Heart left ventricle (tissue), 16 donors: ENCODE measurements around the gene TNK2. TPM values are rescaled to one million over a fixed set of nuclear protein-coding genes. Genes with fewer than 3 reads are reported as not detected.
"Not testable (repeated sequence)": the region's sequence is repeated elsewhere in the genome, so short reads cannot be mapped to it uniquely, and the experiment has no call there.

Source experiments
- ATAC-seq, 4 donors: fragments of 200-7000 bp; cut with Tn5 transposase; one replicate each; pipeline ENCODE4 v1.9.1; 2020 to 2022; ENCODE audit warnings: moderate library complexity in 4 of 4, mild to moderate bottlenecking in 3 of 4, moderate number of reproducible peaks in 1 of 4
- DNase-seq, 5 donors: peaks; one replicate each; pipeline ENCODE4 v3.0.0-alpha.2; 2020
- H3K27ac ChIP-seq, 12 donors: fragments of 200-600 bp; sonication (generic) in 4 of 12; one replicate each; pipeline versions ENCODE4 v1.5.0 to v1.8.0; 2016 to 2022; ENCODE audit warnings: mild to moderate bottlenecking in 2 of 12
- H3K27me3 ChIP-seq, 9 donors: fragments of 200-600 bp; sonication (generic) in 2 of 9; one replicate each; pipeline versions ENCODE4 v1.5.1 to v1.8.0; 2016 to 2022; ENCODE audit warnings: mild to moderate bottlenecking in 3 of 9
- H3K36me3 ChIP-seq, 9 donors: fragments of 200-600 bp; sonication (generic) in 2 of 9; one replicate each; pipeline versions ENCODE4 v1.5.0 to v1.8.0; 2018 to 2022; ENCODE audit warnings: mild to moderate bottlenecking in 2 of 9
- H3K4me1 ChIP-seq, 12 donors: fragments of 200-600 bp; sonication (generic) in 4 of 12; one replicate each; pipeline versions ENCODE4 v1.5.0 to v1.8.0; 2016 to 2022; ENCODE audit warnings: mild to moderate bottlenecking in 3 of 12
- H3K4me3 ChIP-seq, 12 donors: fragments of 200-600 bp; sonication (generic) in 4 of 12; one replicate each; pipeline versions ENCODE4 v1.5.0 to v1.8.0; 2017 to 2022; ENCODE audit warnings: mild to moderate bottlenecking in 9 of 12, moderate library complexity in 4 of 12
- H3K9me3 ChIP-seq, 12 donors: fragments of 200-600 bp; sonication (generic) in 4 of 12; one replicate each; pipeline versions ENCODE4 v1.5.0 to v1.8.0; 2016 to 2022; ENCODE audit warnings: mild to moderate bottlenecking in 1 of 12
- CTCF ChIP-seq, 12 donors: fragments of 200-600 bp; sonication (generic) in 4 of 12; IDR thresholded peaks; one replicate each; pipeline versions ENCODE4 v1.5.0 to v1.8.0; 2018 to 2022; ENCODE audit warnings: antibody characterized with exemption in 12 of 12, mild to moderate bottlenecking in 5 of 12
- POLR2A ChIP-seq, 2 donors: fragments of 450-650 bp; IDR thresholded peaks; one replicate each; pipeline ENCODE4 v1.6.1; 2017; ENCODE audit warnings: antibody characterized with exemption in 2 of 2, mild to moderate bottlenecking in 2 of 2, moderate library complexity in 2 of 2
- WGBS, 4 donors: extraction: QIAGEN DNeasy Blood & Tissue Kit in 2 of 4; methylation state at CpG; one replicate each; pipeline versions ENCODE4 v1.1.5 to v1.1.7; 2013 to 2018; 5-methylcytosine and 5-hydroxymethylcytosine counted together
- intact Hi-C, 10 donors: fragments of 100-400 bp; cut with DNase I; formaldehyde crosslinking; loops; one replicate each; pipeline versions ENCODE4 v1.11.1 to v1.14.2; 2022
- polyA plus RNA-seq, 2 donors: library from polyadenylated mRNA; stranded (reverse); fragments of 200-250 nt; gene quantifications; one replicate each; pipeline ENCODE4 v1.2.3, GENCODE V29; 2013
- total RNA-seq, 9 donors: library from RNA; depleted of rRNA in 2 of 9; stranded (reverse); fragments of >200 nt in 2 of 9; fragmentation: NEBNext Ultra II Directional in 3 of 9; extraction: Animal tissue kit (Norgen Biotek cat#: 25700) in 3 of 9; gene quantifications; one replicate each; pipeline versions ENCODE4 v1.1.0 to v1.2.4, GENCODE V29; 2016 to 2023
- donor health status: ischemic (EF 13 %, LVEDD 7.1; RV severe dilation, severe dysfunction).
- donor health status: healthy with polysubstance abuse.
- donor health status: DM: no; HTN: yes; CAD: no.
- donor health status: DM: no; HTN: no; CAD: no.
- donor health status: ischemic (EF 25% LVEDD 6.9; RV normal size, moderate dysfunction).
- donor health status: ischemic (EF 25% LVEDD 5.7; RV mildly dilated, moderate dysfunction).
- donor health status: healthy.
- donor health status: DM: yes; HTN: yes; CAD: no.
- donor health status: ischemic (EF 35%, LVEDD 5.7; RV mildly dilated, moderate dysfunction).
- donor health status: nonischemic (EF 11% LVEDD 7.7; RV severe dilation, severe dysfunction).
- donor health status: DM: yes; HTN: yes; CAD: no.
- donor health status: PGD.
- donor health status: ischemic (EF 29% LVEDD 5.4; RV normal size, mild dysfunction).
- donor health status: nonischemic (EF 23%, LVEDD 6.1; RV moderate dilation, normal function).

TNK2 gene
- total and polyA plus RNA-seq, 11 donors: 13.5 to 59.7 (median 28.7) TPM

- H3K4me3 ChIP-seq: no peak overlapping the region
- H3K4me1 ChIP-seq: no peaks in the 10 kb centered on the region
- peaks cover 0 to 38% (median 5%) of the 10 kb centered on the region in 9 donors for H3K27me3 ChIP-seq
- no peak overlapping the region for H3K27ac ChIP-seq
- TF ChIP-seq CTCF (IDR thresholded peaks at IDR 0.05) (no peak), POLR2A (IDR thresholded peaks at IDR 0.05) (no peak)
- no peaks in the 10 kb centered on the region for H3K36me3 ChIP-seq
- intact Hi-C loops: no loop called here
- no peaks in the 10 kb centered on the region for H3K9me3 ChIP-seq
- no peak for ATAC-seq
- DNase-seq: no peak
- WGBS, 4 donors: 74 to 87% (median 80%) methylated on average over 7 to 8 of the region's 8 CpGs
These were observed 88.2 kb downstream of the TNK2 start for GRCh38 chr3:195820186-195820585.

- DNase-seq: no peak
These were observed 90.0 kb downstream of the TNK2 start for GRCh38 chr3:195818301-195818700.

GRCh38 chr3:195817578-195818135 is 90.7 kb downstream of the TNK2 start:
- intact Hi-C loops: no loop called here
- H3K27me3 ChIP-seq: peaks cover 0 to 33% (median 3%) of the 10 kb centered on the region in 9 donors
- ATAC-seq: no peak

More at GRCh38 chr3:195818301-195818700, 90.0 kb downstream of the TNK2 start:
- H3K27me3 ChIP-seq: peaks cover 0 to 33% (median 3%) of the 10 kb centered on the region in 9 donors
- ATAC-seq: no peak
- 86 to 91% (median 89%) methylated on average over 21 of the region's 21 CpGs for WGBS, 4 donors
- H3K4me3 ChIP-seq: no peak overlapping the region
- intact Hi-C loops: no loop called here
- TF ChIP-seq CTCF (IDR thresholded peaks at IDR 0.05) (no peak), POLR2A (IDR thresholded peaks at IDR 0.05) (no peak)
- no peak overlapping the region for H3K27ac ChIP-seq
- no peaks in the 10 kb centered on the region for H3K36me3 ChIP-seq
- H3K4me1 ChIP-seq: no peaks in the 10 kb centered on the region
- H3K9me3 ChIP-seq: no peaks in the 10 kb centered on the region

GRCh38 chr3:195816276-195816913 is 92.0 kb downstream of the TNK2 start:
- H3K36me3 ChIP-seq, H3K27ac ChIP-seq, intact Hi-C loops, ATAC-seq, H3K4me3 ChIP-seq, H3K4me1 ChIP-seq, DNase-seq, H3K9me3 ChIP-seq: not testable (repeated sequence)
- WGBS, 4 donors: 92 to 96% (median 94%) methylated on average over 22 to 23 of the region's 23 CpGs
- peaks cover 0 to 32% (median 7%) of the 10 kb centered on the region in 9 donors for H3K27me3 ChIP-seq

More at GRCh38 chr3:195817578-195818135, 90.7 kb downstream of the TNK2 start:
- H3K9me3 ChIP-seq: no peaks in the 10 kb centered on the region
- DNase-seq: no peak
- no peak overlapping the region for H3K4me3 ChIP-seq
- H3K36me3 ChIP-seq: no peaks in the 10 kb centered on the region
- no peaks in the 10 kb centered on the region for H3K4me1 ChIP-seq
- no peak overlapping the region for H3K27ac ChIP-seq
- TF ChIP-seq POLR2A (IDR thresholded peaks at IDR 0.05) (no peak), CTCF (IDR thresholded peaks at IDR 0.05) (no peak)
- 87 to 94% (median 89%) methylated on average over 16 to 17 of the region's 17 CpGs for WGBS, 4 donors
